HepG2 (cell line): ENCODE measurements around the gene CACNB4. TPM values are rescaled to one million over a fixed set of nuclear protein-coding genes. Genes with fewer than 3 reads are reported as not detected.

Source experiments
- ATAC-seq: fragments of 200-7000 bp; cut with Tn5 transposase; 3 replicates; pipeline ENCODE4 v1.9.1; 2020; ENCODE audit warnings: mild to moderate bottlenecking, moderate library complexity
- BruUV-seq: library from RNA; stranded (reverse); fragments of 400-500 nt; replicated peaks from 2 replicates; lab custom pipeline; 2021; lab: Mats Ljungman, UMichigan
- CTCF ChIA-PET: fragments of 300-600 bp; formaldehyde crosslinking; extraction: SDS; loops from one replicate; lab custom pipeline; 2021; ENCODE audit warnings: low total read pairs, inconsistent platforms, low intra/inter-chr PET ratio; lab: Yijun Ruan, JAX
- POLR2A ChIA-PET: fragments of 350-600 bp; sonication (Branson Sonifier 250); formaldehyde crosslinking; loops from one replicate; lab custom pipeline; 2020; ENCODE audit warnings: antibody characterized with exemption, inconsistent platforms; lab: Yijun Ruan, JAX
- DNase-seq: peaks from one replicate; pipeline ENCODE4 v3.0.0-alpha.2; 2015; ENCODE audit warnings: low spot score
- FAIRE-seq: peaks from 3 replicates; lab custom pipeline; 2011; peaks lifted over from hg19 to GRCh38; lab: Jason Lieb, UNC
- H2AFZ ChIP-seq: one replicate; pipeline ENCODE4 v1.6.1; 2011; ENCODE audit warnings: low read length, inconsistent platforms
- H3K27ac ChIP-seq: fragments of 300-600 bp; 3 replicates; pipeline ENCODE4 v1.8.0; 2011; ENCODE audit warnings: mixed run types, mild to moderate bottlenecking, mixed read lengths, low read length, inconsistent platforms; ENCODE audit not compliant: insufficient read depth; ENCODE audit errors: extremely low read length
- H3K27me3 ChIP-seq, 2 experiments: fragments of 200-600 bp in 1 of 2; 2 replicates in 1 of 2; 3 replicates in 1 of 2; pipeline versions ENCODE4 v1.6.0 to v1.8.0; 2011; ENCODE audit warnings: low read length in 2 of 2, mild to moderate bottlenecking in 2 of 2, moderate library complexity in 2 of 2, inconsistent platforms in 1 of 2; ENCODE audit not compliant: insufficient read depth in 2 of 2, control insufficient read depth in 1 of 2
- H3K36me3 ChIP-seq, 2 experiments: fragments of 200-600 bp in 1 of 2; replicated peaks in 1 of 2; 2 replicates in 1 of 2; 3 replicates in 1 of 2; pipeline versions ENCODE4 v1.5.1 to v1.8.0; 2011; ENCODE audit warnings: low read length in 2 of 2, inconsistent platforms in 1 of 2; ENCODE audit not compliant: insufficient read depth in 2 of 2, control insufficient read depth in 1 of 2
- H3K4me1 ChIP-seq: 2 replicates; pipeline ENCODE4 v1.5.1; 2012; ENCODE audit warnings: low read length, inconsistent platforms; ENCODE audit not compliant: insufficient read depth
- H3K4me2 ChIP-seq: 2 replicates; pipeline ENCODE4 v1.6.0; 2011; ENCODE audit warnings: low read depth, low read length, inconsistent platforms
- H3K4me3 ChIP-seq, 3 experiments: fragments of 200-600 bp in 1 of 3; sonication (generic), shearing (Covaris generic) in 1 of 3; replicated peaks in 1 of 3; 2 replicates each; pipeline ENCODE4 v1.5.1; 2011 to 2016; ENCODE audit warnings: low read length in 3 of 3, inconsistent platforms in 2 of 3, low read depth in 2 of 3, mild to moderate bottlenecking in 2 of 3, control low read depth in 1 of 3, mixed read lengths in 1 of 3; ENCODE audit not compliant: insufficient read depth in 1 of 3
- H3K79me2 ChIP-seq: one replicate; pipeline ENCODE4 v1.6.1; 2011; ENCODE audit warnings: low read length, inconsistent platforms; ENCODE audit not compliant: insufficient read depth
- H3K9ac ChIP-seq: 2 replicates; pipeline ENCODE4 v1.6.0; 2011; ENCODE audit warnings: mild to moderate bottlenecking, low read depth, low read length, inconsistent platforms; ENCODE audit not compliant: insufficient read depth
- H3K9me3 ChIP-seq: 2 replicates; pipeline ENCODE4 v1.5.1; 2012; ENCODE audit warnings: mild to moderate bottlenecking, low read length
- H4K20me1 ChIP-seq: 2 replicates; pipeline ENCODE4 v1.6.0; 2011; ENCODE audit warnings: inconsistent platforms, mild to moderate bottlenecking, low read length, moderate library complexity; ENCODE audit not compliant: insufficient read depth
- ETV6 ChIP-seq: sonication (generic); formaldehyde crosslinking; conservative IDR thresholded peaks from 2 replicates; pipeline ENCODE4 v1.4.0; 2020; ENCODE audit warnings: missing genetic modification reagents
- PCBP2 ChIP-seq: fragments of 200-400 bp; formaldehyde crosslinking; optimal IDR thresholded peaks from 2 replicates; pipeline ENCODE3; 2018; ENCODE audit warnings: low read length, low read depth; ENCODE audit not compliant: poor library complexity, severe bottlenecking
- PHF20 ChIP-seq: sonication (generic); formaldehyde crosslinking; IDR thresholded peaks from 2 replicates; pipeline ENCODE4 v1.5.0; 2020; ENCODE audit warnings: mild to moderate bottlenecking, missing genetic modification reagents
- RAD51 ChIP-seq: fragments of 450-650 bp; IDR thresholded peaks from 2 replicates; pipeline ENCODE4 v1.6.1; 2016; ENCODE audit warnings: borderline replicate concordance
- SNRNP70 ChIP-seq: fragments of 200-400 bp; formaldehyde crosslinking; IDR thresholded peaks from 2 replicates; pipeline ENCODE4 v1.6.1; 2017; ENCODE audit warnings: mild to moderate bottlenecking, low read depth, low read length, moderate library complexity
- STAG1 ChIP-seq: sonication (generic); formaldehyde crosslinking; IDR thresholded peaks from 2 replicates; pipeline ENCODE4 v1.4.0; 2020; ENCODE audit warnings: missing genetic modification reagents
- ZSCAN25 ChIP-seq: sonication (generic); formaldehyde crosslinking; IDR thresholded peaks from 2 replicates; pipeline ENCODE4 v1.8.0; 2022; ENCODE audit warnings: mild to moderate bottlenecking, missing genetic modification reagents
- WGBS: methylation state at CpG from one replicate; pipeline ENCODE4 v1.1.6; 2017; ENCODE audit warnings: low lambda C conversion rate; 5-methylcytosine and 5-hydroxymethylcytosine counted together
- in situ Hi-C: cut with HindIII; loops from 2 replicates; pipeline ENCODE4 v1.10.0; 2017; ENCODE audit warnings: low pct_unique_long_range_greater_than_20kb; ENCODE audit not compliant: extremely low pct_ligation_motif_present
- intact Hi-C: fragments of 100-400 bp; cut with micrococcal nuclease; formaldehyde crosslinking; loops from one replicate; pipeline ENCODE4 v1.10.0; 2022; ENCODE audit not compliant: unreplicated experiment
- polyA plus RNA-seq, 8 experiments: library from polyadenylated mRNA; depleted of rRNA in 3 of 8; stranded (reverse) in 7 of 8; unstranded in 1 of 8; fragments of >200 nt; fragmentation: Illumina TruSeq in 4 of 8; extraction: Trizol in 4 of 8; gene quantifications; 2 replicates each; pipeline versions ENCODE4 v1.2.1 to v1.2.3, GENCODE V29; 2011 to 2016; ENCODE audit warnings: low read depth in 4 of 8, missing spikeins in 1 of 8, mixed read lengths in 1 of 8; ENCODE audit not compliant: insufficient read depth in 1 of 8
- total RNA-seq, 5 experiments: library from RNA; depleted of rRNA; stranded (reverse); fragments of >200 nt; fragmentation: Illumina TruSeq; extraction: Trizol; gene quantifications; 2 replicates each; pipeline ENCODE4 v1.2.3, GENCODE V29; 2016; ENCODE audit warnings: low read depth in 1 of 5
- TF ChIP-seq, protein P1 (sequence below), 2 experiments: sonication (generic) in 1 of 2; formaldehyde crosslinking in 1 of 2; IDR thresholded peaks; 2 replicates each; pipeline versions ENCODE4 v1.5.1 to v1.6.1; 2011 to 2020; ENCODE audit warnings: borderline replicate concordance in 1 of 2, low read depth in 1 of 2, low read length in 1 of 2, mild to moderate bottlenecking in 1 of 2, missing genetic modification reagents in 1 of 2, moderate library complexity in 1 of 2
- TF ChIP-seq, protein P2 (sequence below): sonication (generic); formaldehyde crosslinking; IDR thresholded peaks from 2 replicates; pipeline ENCODE4 v1.4.0; 2020; ENCODE audit warnings: missing genetic modification reagents, borderline replicate concordance
- TF ChIP-seq, protein P3 (sequence below): sonication (generic); formaldehyde crosslinking; conservative IDR thresholded peaks from 2 replicates; pipeline ENCODE4 v1.4.0; 2020; ENCODE audit warnings: missing genetic modification reagents
- TF ChIP-seq, protein P4 (sequence below): sonication (generic); formaldehyde crosslinking; IDR thresholded peaks from 2 replicates; pipeline ENCODE4 v1.5.0; 2020; ENCODE audit warnings: missing genetic modification reagents, mild to moderate bottlenecking, borderline replicate concordance

CACNB4 gene
- total and polyA plus RNA-seq, 2 of the 13 experiments (the other 11 are each of a cell fraction or from before 2014, with no cell fraction given): 5.1 to 14.3 TPM

DNA sequence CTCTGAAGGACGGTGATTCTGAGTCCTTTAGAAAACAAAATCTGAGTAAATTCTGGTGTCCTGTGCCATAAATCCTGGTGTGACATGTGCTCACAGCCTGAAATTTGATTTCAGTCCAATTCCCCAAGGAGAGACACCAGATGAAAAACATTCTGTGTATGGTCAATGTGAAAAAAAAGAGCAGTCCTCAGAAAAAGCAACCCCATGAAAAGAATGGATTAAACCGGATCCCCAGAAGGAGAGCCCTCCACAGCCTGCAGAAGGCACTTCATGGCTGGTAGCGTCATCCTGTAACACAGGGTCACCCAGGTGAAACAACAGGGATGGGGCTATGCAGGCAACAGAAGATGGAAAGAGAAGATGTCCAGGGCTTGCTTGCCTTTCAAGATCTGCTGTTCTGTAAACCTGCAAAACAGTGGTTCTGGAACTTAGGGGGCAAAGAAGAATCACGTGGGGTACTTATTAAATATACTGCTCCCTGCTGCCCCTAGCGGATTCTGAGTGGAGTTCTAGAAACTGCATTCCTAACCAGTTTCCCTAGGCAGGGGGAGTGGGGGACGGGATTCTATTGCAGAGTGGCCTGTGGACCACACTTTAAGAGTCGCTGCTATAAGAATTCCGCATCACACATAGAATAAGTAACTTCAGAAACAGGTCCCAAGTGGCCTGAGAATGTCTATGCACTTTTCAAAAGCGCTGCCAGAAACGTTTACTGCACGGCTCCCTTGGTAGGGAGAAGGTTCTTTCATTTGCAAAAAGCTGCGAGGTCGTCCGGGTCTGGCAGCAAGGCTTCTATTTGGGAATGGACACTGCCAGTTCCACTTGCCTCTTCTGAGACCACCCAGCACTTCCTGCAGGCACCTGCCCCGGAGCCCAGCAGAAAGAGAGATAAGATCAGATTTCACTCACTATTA is 151.7 kb downstream of the CACNB4 start:
- POLR2A ChIA-PET: no interaction called here
- WGBS: 87% methylated on average over 15 of the region's 15 CpGs
- H3K4me2 ChIP-seq: no peak overlapping the region
- H3K27ac ChIP-seq: no peak overlapping the region
- peak; percentile 45 for DNase-seq
- H2AFZ ChIP-seq: no peak overlapping the region
- BruUV-seq: no TSS peak
- H3K9me3 ChIP-seq: peaks cover 10% of the 10 kb centered on the region; the same call in 1 of the 2 replicates
- CTCF ChIA-PET: interaction anchor here (0.9 to 2.1 kb wide), 3 partner anchors 52 to 78 kb away, joined by 3 to 9 read pairs (median 5); no protein-coding TSS in a partner anchor
- no peaks in the 10 kb centered on the region for H3K27me3 ChIP-seq
- H3K36me3 ChIP-seq: no peaks in the 10 kb centered on the region; a peak in 1 of 5 replicates
- no peaks in the 10 kb centered on the region for H4K20me1 ChIP-seq
- H3K4me3 ChIP-seq: no peak overlapping the region
- intact Hi-C loops: no loop called here
- peak; percentile 36 for FAIRE-seq
- no peak overlapping the region for H3K9ac ChIP-seq
- no peaks in the 10 kb centered on the region for H3K79me2 ChIP-seq
- ATAC-seq: peak; percentile 91
- in situ Hi-C loops: no loop called here
- H3K4me1 ChIP-seq: peaks cover 14% of the 10 kb centered on the region; the same call in 1 of the 2 replicates
- TF ChIP-seq SNRNP70 (no peak), ZSCAN25 (peak; percentile 62; the same call in 1 of the 2 replicates), STAG1 (peak; percentile 44), PCBP2 (no peak), ETV6 (CRISPR knock-in tag) (no peak), RAD51 (no peak), PHF20 (CRISPR knock-in tag) (no peak)
- TF ChIP-seq, protein P1, sequence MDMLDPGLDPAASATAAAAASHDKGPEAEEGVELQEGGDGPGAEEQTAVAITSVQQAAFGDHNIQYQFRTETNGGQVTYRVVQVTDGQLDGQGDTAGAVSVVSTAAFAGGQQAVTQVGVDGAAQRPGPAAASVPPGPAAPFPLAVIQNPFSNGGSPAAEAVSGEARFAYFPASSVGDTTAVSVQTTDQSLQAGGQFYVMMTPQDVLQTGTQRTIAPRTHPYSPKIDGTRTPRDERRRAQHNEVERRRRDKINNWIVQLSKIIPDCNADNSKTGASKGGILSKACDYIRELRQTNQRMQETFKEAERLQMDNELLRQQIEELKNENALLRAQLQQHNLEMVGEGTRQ (IDR thresholded peaks at IDR 0.05; ENCODE audit: low read depth, low read length): no peak
- TF ChIP-seq, protein P1 (CRISPR knock-in tag; IDR thresholded peaks at IDR 0.05; ENCODE audit: borderline replicate concordance): peak; percentile 51; the same call in 1 of the 2 replicates
- TF ChIP-seq, protein P2, sequence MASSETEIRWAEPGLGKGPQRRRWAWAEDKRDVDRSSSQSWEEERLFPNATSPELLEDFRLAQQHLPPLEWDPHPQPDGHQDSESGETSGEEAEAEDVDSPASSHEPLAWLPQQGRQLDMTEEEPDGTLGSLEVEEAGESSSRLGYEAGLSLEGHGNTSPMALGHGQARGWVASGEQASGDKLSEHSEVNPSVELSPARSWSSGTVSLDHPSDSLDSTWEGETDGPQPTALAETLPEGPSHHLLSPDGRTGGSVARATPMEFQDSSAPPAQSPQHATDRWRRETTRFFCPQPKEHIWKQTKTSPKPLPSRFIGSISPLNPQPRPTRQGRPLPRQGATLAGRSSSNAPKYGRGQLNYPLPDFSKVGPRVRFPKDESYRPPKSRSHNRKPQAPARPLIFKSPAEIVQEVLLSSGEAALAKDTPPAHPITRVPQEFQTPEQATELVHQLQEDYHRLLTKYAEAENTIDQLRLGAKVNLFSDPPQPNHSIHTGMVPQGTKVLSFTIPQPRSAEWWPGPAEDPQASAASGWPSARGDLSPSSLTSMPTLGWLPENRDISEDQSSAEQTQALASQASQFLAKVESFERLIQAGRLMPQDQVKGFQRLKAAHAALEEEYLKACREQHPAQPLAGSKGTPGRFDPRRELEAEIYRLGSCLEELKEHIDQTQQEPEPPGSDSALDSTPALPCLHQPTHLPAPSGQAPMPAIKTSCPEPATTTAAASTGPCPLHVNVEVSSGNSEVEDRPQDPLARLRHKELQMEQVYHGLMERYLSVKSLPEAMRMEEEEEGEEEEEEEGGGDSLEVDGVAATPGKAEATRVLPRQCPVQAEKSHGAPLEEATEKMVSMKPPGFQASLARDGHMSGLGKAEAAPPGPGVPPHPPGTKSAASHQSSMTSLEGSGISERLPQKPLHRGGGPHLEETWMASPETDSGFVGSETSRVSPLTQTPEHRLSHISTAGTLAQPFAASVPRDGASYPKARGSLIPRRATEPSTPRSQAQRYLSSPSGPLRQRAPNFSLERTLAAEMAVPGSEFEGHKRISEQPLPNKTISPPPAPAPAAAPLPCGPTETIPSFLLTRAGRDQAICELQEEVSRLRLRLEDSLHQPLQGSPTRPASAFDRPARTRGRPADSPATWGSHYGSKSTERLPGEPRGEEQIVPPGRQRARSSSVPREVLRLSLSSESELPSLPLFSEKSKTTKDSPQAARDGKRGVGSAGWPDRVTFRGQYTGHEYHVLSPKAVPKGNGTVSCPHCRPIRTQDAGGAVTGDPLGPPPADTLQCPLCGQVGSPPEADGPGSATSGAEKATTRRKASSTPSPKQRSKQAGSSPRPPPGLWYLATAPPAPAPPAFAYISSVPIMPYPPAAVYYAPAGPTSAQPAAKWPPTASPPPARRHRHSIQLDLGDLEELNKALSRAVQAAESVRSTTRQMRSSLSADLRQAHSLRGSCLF (CRISPR knock-in tag): no peak
- TF ChIP-seq, protein P3, sequence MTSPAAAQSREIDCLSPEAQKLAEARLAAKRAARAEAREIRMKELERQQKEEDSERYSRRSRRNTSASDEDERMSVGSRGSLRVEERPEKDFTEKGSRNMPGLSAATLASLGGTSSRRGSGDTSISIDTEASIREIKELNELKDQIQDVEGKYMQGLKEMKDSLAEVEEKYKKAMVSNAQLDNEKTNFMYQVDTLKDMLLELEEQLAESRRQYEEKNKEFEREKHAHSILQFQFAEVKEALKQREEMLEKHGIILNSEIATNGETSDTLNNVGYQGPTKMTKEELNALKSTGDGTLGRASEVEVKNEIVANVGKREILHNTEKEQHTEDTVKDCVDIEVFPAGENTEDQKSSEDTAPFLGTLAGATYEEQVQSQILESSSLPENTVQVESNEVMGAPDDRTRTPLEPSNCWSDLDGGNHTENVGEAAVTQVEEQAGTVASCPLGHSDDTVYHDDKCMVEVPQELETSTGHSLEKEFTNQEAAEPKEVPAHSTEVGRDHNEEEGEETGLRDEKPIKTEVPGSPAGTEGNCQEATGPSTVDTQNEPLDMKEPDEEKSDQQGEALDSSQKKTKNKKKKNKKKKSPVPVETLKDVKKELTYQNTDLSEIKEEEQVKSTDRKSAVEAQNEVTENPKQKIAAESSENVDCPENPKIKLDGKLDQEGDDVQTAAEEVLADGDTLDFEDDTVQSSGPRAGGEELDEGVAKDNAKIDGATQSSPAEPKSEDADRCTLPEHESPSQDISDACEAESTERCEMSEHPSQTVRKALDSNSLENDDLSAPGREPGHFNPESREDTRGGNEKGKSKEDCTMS (CRISPR knock-in tag): no peak
- TF ChIP-seq, protein P4, sequence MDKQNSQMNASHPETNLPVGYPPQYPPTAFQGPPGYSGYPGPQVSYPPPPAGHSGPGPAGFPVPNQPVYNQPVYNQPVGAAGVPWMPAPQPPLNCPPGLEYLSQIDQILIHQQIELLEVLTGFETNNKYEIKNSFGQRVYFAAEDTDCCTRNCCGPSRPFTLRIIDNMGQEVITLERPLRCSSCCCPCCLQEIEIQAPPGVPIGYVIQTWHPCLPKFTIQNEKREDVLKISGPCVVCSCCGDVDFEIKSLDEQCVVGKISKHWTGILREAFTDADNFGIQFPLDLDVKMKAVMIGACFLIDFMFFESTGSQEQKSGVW (CRISPR knock-in tag): no peak
